ENCODE results near the gene PTH2R. TPM values are rescaled to one million over a fixed set of nuclear protein-coding genes. Genes with fewer than 3 reads are reported as not detected.

The PTH2R gene
- total and polyA plus RNA-seq, 2 of the 4 experiments (the other 2 are of a cell fraction): under 0.01 TPM; not detected in 1

GRCh38 chr2:208399201-208399600 is 7.4 kb upstream of the PTH2R start:
- H3K56ac ChIP-seq (ENCODE audit: extremely low read depth, insufficient read depth, low read length): no peak overlapping the region
- ATAC-seq (ENCODE audit: low read depth) (no peak), DNase-seq (no peak)
- TF ChIP-seq RAD21 (IDR thresholded peaks at IDR 0.05; ENCODE audit: low read length) (no peak), SMC3 (IDR thresholded peaks at IDR 0.05; ENCODE audit: low read depth, low read length) (no peak), FOS (IDR thresholded peaks at IDR 0.05; ENCODE audit: low read depth, low read length) (no peak), USF2 (IDR thresholded peaks at IDR 0.05; ENCODE audit: low read depth, low read length) (no peak), MAFK (IDR thresholded peaks at IDR 0.05; ENCODE audit: low read depth, low read length) (no peak), MAZ (IDR thresholded peaks at IDR 0.05; ENCODE audit: borderline replicate concordance, low read depth, low read length) (no peak), RCOR1 (IDR thresholded peaks at IDR 0.05; ENCODE audit: insufficient replicate concordance, low read length) (no peak), CHD1 (IDR thresholded peaks at IDR 0.05; ENCODE audit: low read depth, low read length) (no peak), BHLHE40 (IDR thresholded peaks at IDR 0.05; ENCODE audit: low read depth, low read length) (no peak)
- TF ChIP-seq, protein P1, sequence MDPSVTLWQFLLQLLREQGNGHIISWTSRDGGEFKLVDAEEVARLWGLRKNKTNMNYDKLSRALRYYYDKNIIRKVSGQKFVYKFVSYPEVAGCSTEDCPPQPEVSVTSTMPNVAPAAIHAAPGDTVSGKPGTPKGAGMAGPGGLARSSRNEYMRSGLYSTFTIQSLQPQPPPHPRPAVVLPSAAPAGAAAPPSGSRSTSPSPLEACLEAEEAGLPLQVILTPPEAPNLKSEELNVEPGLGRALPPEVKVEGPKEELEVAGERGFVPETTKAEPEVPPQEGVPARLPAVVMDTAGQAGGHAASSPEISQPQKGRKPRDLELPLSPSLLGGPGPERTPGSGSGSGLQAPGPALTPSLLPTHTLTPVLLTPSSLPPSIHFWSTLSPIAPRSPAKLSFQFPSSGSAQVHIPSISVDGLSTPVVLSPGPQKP (IDR thresholded peaks at IDR 0.05; ENCODE audit: borderline replicate concordance, low read depth, low read length): no peak
- TF ChIP-seq, protein P2, sequence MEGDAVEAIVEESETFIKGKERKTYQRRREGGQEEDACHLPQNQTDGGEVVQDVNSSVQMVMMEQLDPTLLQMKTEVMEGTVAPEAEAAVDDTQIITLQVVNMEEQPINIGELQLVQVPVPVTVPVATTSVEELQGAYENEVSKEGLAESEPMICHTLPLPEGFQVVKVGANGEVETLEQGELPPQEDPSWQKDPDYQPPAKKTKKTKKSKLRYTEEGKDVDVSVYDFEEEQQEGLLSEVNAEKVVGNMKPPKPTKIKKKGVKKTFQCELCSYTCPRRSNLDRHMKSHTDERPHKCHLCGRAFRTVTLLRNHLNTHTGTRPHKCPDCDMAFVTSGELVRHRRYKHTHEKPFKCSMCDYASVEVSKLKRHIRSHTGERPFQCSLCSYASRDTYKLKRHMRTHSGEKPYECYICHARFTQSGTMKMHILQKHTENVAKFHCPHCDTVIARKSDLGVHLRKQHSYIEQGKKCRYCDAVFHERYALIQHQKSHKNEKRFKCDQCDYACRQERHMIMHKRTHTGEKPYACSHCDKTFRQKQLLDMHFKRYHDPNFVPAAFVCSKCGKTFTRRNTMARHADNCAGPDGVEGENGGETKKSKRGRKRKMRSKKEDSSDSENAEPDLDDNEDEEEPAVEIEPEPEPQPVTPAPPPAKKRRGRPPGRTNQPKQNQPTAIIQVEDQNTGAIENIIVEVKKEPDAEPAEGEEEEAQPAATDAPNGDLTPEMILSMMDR (conservative IDR thresholded peaks at IDR 0.05; ENCODE audit: low read depth, low read length): no peak
- no peak overlapping the region for H2AFZ ChIP-seq (replicated peaks; ENCODE audit: low read length, poor library complexity)
- WGBS, 2 experiments (ENCODE audit: extremely low coverage in 2 of 2, insufficient read length in 1 of 2): no CpG with 5 or more reads among the region's 1 CpG
- H3K27me3 ChIP-seq (ENCODE audit: control insufficient read depth, insufficient read depth, low read length): peaks cover 2% of the 10 kb centered on the region
- H4K91ac ChIP-seq (ENCODE audit: insufficient read depth, low read depth, low read length): no peak overlapping the region
- H4K5ac ChIP-seq (ENCODE audit: low read depth, low read length): no peak overlapping the region
- H3K36me3 ChIP-seq (ENCODE audit: control insufficient read depth, insufficient read depth, low read length): no peaks in the 10 kb centered on the region
- no peak overlapping the region for H3K4me2 ChIP-seq (ENCODE audit: low read depth, low read length)
- ChIA-PET POLR2A (ENCODE audit: unreplicated experiment) (no interaction called here), CTCF (interaction anchor here (0.6 kb wide), 1 partner anchor 1158 kb away, joined by 5 read pairs; no protein-coding TSS in a partner anchor)
- H2BK5ac ChIP-seq (ENCODE audit: low read depth, low read length, poor library complexity, severe bottlenecking): no peak overlapping the region
- H3K4me1 ChIP-seq (ENCODE audit: control insufficient read depth, insufficient read depth, low read length): no peaks in the 10 kb centered on the region
- H3K9ac ChIP-seq (ENCODE audit: low read depth, low read length): no peak overlapping the region
- H3K9me3 ChIP-seq (ENCODE audit: control insufficient read depth, insufficient read depth, low read length): no peaks in the 10 kb centered on the region; the same call in 1 of the 2 replicates
- no peak overlapping the region for H3K18ac ChIP-seq (ENCODE audit: low read depth, low read length)
- in situ Hi-C loops (cut with MboI; ENCODE audit: low sequenced_read_pairs): loop anchor here (25.0 kb wide), 2 partner anchors 1163 to 1563 kb away; no protein-coding TSS in a partner anchor
- H3K9me1 ChIP-seq (ENCODE audit: insufficient read depth, low read length): no peaks in the 10 kb centered on the region
- no peak overlapping the region for H3K4me3 ChIP-seq (ENCODE audit: insufficient read depth, low read depth, low read length)
- H3K4ac ChIP-seq (ENCODE audit: low read depth, low read length): no peak overlapping the region
- no peak overlapping the region for H2BK120ac ChIP-seq (ENCODE audit: low read depth, low read length)
- no peak overlapping the region for H2AK5ac ChIP-seq (ENCODE audit: low read depth, low read length)
- no TSS peak for BruUV-seq (replicated peaks)
- no peak overlapping the region for H3K14ac ChIP-seq (replicated peaks; ENCODE audit: low read depth, low read length)
- intact Hi-C loops (cut with micrococcal nuclease): loop anchor here (5.0 kb wide), 1 partner anchor 1798 kb away; no protein-coding TSS in a partner anchor
- H3K27ac ChIP-seq (ENCODE audit: insufficient read depth, low read length): no peak overlapping the region
- no peaks in the 10 kb centered on the region for H4K20me1 ChIP-seq (ENCODE audit: insufficient read depth, low read length)
- H3K79me1 ChIP-seq (ENCODE audit: low read depth in 1 of 2, low read length in 2 of 2): no peaks in the 10 kb centered on the region
- H2BK20ac ChIP-seq (ENCODE audit: low read depth, low read length): no peak overlapping the region
- dilution Hi-C loops (cut with HindIII; ENCODE audit: low sequenced_read_pairs, unreplicated experiment): no loop called here
- no peak overlapping the region for H4K8ac ChIP-seq (ENCODE audit: low read depth in 2 of 2, low read length in 2 of 2)
- H2AK9ac ChIP-seq (replicated peaks; ENCODE audit: low read depth, low read length, poor library complexity): no peak overlapping the region
- H2BK15ac ChIP-seq (ENCODE audit: low read depth, low read length): no peak overlapping the region
- H3K23ac ChIP-seq (ENCODE audit: low read depth, low read length): no peak overlapping the region

Measured in IMR-90 (cell line).